ENCODE results near the gene CCDC60. TPM values are rescaled to one million over a fixed set of nuclear protein-coding genes. Genes with fewer than 3 reads are reported as not detected.

The CCDC60 gene
- total RNA-seq, 2 donors from 2014 or later: not detected

DNA sequence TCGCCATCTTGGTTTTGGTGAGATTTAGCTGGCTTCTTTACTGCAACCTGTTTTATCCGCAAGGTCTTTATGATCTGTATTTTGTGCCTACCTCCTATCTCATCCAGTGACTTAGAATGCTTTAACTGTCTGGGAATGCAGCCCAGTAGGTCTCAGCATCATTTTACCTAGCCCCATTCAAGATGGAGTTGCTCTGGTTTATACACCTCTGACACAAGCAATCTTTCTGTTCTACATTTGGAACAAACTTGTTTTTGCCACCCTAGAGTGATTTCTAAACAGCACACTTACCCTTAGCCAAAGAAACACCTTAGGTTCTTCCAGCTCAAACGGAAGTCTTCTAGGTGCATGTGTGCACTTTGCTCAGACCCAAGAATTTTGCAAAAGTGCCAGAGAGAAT, 122.3 kb downstream of the CCDC60 start:
- ATAC-seq (ENCODE audit: insufficient number of reproducible peaks, low FRiP score, low read depth): no peak
- Histone ChIP-seq H3K36me3 (no peaks in the 10 kb centered on the region), H3K27me3 (replicated peaks; ENCODE audit: insufficient read depth) (no peaks in the 10 kb centered on the region), H3K9me3 (no peaks in the 10 kb centered on the region), H3K27ac (no peak overlapping the region), H3K4me3 (no peak overlapping the region), H3K4me1 (ENCODE audit: control insufficient read depth in 1 of 2, low read depth in 2 of 2) (no peaks in the 10 kb centered on the region)
- no peak for DNase-seq (ENCODE audit: low spot score)
- TF ChIP-seq, protein P1, sequence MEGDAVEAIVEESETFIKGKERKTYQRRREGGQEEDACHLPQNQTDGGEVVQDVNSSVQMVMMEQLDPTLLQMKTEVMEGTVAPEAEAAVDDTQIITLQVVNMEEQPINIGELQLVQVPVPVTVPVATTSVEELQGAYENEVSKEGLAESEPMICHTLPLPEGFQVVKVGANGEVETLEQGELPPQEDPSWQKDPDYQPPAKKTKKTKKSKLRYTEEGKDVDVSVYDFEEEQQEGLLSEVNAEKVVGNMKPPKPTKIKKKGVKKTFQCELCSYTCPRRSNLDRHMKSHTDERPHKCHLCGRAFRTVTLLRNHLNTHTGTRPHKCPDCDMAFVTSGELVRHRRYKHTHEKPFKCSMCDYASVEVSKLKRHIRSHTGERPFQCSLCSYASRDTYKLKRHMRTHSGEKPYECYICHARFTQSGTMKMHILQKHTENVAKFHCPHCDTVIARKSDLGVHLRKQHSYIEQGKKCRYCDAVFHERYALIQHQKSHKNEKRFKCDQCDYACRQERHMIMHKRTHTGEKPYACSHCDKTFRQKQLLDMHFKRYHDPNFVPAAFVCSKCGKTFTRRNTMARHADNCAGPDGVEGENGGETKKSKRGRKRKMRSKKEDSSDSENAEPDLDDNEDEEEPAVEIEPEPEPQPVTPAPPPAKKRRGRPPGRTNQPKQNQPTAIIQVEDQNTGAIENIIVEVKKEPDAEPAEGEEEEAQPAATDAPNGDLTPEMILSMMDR (IDR thresholded peaks at IDR 0.05): no peak

- Histone ChIP-seq H3K4me1 (ENCODE audit: control insufficient read depth in 1 of 2, low read depth in 2 of 2) (no peaks in the 10 kb centered on the region), H3K27me3 (replicated peaks; ENCODE audit: insufficient read depth) (no peaks in the 10 kb centered on the region), H3K4me3 (no peak overlapping the region), H3K36me3 (no peaks in the 10 kb centered on the region), H3K9me3 (no peaks in the 10 kb centered on the region), H3K27ac (no peak overlapping the region)
- ATAC-seq (ENCODE audit: insufficient number of reproducible peaks, low FRiP score, low read depth) (no peak), DNase-seq (ENCODE audit: low spot score) (no peak)
- TF ChIP-seq, protein P1 (IDR thresholded peaks at IDR 0.05): no peak
Observed at GRCh38 chr12:119457271-119457670, 122.7 kb downstream of the CCDC60 start.

DNA sequence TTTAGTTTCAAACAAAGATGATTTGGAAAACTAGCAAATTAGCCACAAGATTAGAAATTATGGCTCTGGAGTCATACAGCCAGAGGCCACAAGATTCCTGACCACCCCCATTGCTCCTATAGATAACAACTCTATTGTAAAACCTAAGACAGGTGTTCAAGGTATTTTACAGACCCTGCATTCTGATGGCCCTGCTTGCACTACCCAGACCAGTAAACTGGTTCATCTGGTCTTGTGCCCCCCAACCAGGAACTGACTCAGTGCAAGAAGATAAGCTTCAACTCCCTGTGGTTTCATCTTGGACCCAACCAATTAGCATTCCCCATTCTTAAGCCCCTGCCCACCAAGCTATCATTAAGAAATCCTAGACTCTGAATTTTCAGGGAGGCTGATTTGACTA, 125.0 kb downstream of the CCDC60 start:
- DNase-seq (ENCODE audit: low spot score): no peak
- TF ChIP-seq, protein P1 (IDR thresholded peaks at IDR 0.05): no peak
- Histone ChIP-seq H3K27ac (no peak overlapping the region), H3K27me3 (replicated peaks; ENCODE audit: insufficient read depth) (no peaks in the 10 kb centered on the region), H3K4me1 (ENCODE audit: control insufficient read depth in 1 of 2, low read depth in 2 of 2) (no peaks in the 10 kb centered on the region), H3K36me3 (no peaks in the 10 kb centered on the region), H3K4me3 (no peak overlapping the region), H3K9me3 (no peaks in the 10 kb centered on the region)
- ATAC-seq (ENCODE audit: insufficient number of reproducible peaks, low FRiP score, low read depth): no peak

DNA sequence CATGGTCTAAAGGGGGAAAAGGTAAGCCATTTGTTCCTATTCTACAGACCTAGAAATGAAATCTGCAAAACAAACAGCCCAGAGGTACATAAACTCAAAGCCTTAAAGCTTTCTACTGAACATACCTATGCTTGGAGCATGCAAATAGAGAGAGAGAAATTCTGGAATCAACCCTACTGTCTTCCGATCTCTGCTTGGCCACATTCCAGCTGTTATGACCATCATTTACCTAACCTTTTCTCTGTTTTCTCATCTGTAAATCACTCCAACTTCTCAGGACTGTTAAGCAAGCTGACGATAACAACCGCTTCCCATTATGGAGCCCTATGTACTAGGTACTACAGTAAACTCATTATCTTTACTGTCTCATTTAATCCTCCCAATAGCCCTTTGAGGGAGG, 126.3 kb downstream of the CCDC60 start:
- ATAC-seq (ENCODE audit: insufficient number of reproducible peaks, low FRiP score, low read depth): no peak
- H3K4me1 ChIP-seq (ENCODE audit: control insufficient read depth in 1 of 2, low read depth in 2 of 2): no peaks in the 10 kb centered on the region

DNA sequence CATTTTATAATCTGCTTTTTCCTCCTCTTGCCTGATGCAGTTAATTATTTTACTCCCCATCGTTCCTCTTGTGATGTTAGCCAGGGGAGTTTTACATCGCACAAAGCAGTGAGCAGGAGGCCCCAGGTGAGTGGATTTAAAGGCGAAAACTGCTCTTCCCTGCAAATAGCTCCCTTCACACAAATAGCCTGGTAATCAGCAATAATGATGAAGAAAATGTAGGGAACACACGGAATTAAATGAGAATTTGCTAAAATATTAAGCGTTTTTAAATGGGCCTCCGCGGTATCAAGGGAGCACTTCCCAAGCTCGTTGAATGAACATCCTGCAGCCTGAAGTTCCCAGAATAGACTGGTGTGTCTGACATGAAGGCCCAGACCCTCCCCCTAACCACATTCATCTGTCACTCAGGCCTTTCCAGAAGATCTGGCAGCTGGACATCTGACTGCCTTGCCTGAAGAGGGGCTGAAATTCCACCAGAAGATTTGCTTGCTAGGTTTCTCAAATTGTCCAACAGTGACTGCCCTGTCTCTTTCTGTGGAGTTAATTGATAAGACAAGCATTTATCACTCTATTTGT, 127.2 kb downstream of the CCDC60 start:
- no peak for ATAC-seq (ENCODE audit: insufficient number of reproducible peaks, low FRiP score, low read depth)
- TF ChIP-seq, protein P1 (IDR thresholded peaks at IDR 0.05): no peak
- Histone ChIP-seq H3K9me3 (no peaks in the 10 kb centered on the region), H3K27ac (no peak overlapping the region), H3K4me3 (no peak overlapping the region), H3K36me3 (no peaks in the 10 kb centered on the region), H3K27me3 (replicated peaks; ENCODE audit: insufficient read depth) (no peaks in the 10 kb centered on the region), H3K4me1 (ENCODE audit: control insufficient read depth in 1 of 2, low read depth in 2 of 2) (no peaks in the 10 kb centered on the region)
- no peak for DNase-seq (ENCODE audit: low spot score)

More for the DNA sequence above, 126.3 kb downstream of the CCDC60 start:
- Histone ChIP-seq H3K9me3 (no peaks in the 10 kb centered on the region), H3K4me3 (no peak overlapping the region), H3K27ac (no peak overlapping the region), H3K36me3 (no peaks in the 10 kb centered on the region), H3K27me3 (replicated peaks; ENCODE audit: insufficient read depth) (no peaks in the 10 kb centered on the region)
- no peak for DNase-seq (ENCODE audit: low spot score)
- TF ChIP-seq, protein P1 (IDR thresholded peaks at IDR 0.05): no peak
